ENCODE results near the gene SPTBN5.

SPTBN5 gene

GRCh38 chr15:41883484-41883825 lies 10.4 kb downstream of the SPTBN5 start:
- DNase-seq (ENCODE audit: low read depth in 3 of 3), result no peak

- no peak for DNase-seq (ENCODE audit: low read depth in 3 of 3)
Measured at GRCh38 chr15:41882689-41883483, 11.0 kb downstream of the SPTBN5 start.

GRCh38 chr15:41881920-41882688 lies 11.7 kb downstream of the SPTBN5 start:
- no peak for DNase-seq (ENCODE audit: low read depth in 3 of 3)

GRCh38 chr15:41881550-41881919 lies 12.3 kb downstream of the SPTBN5 start:
- no peak for DNase-seq (ENCODE audit: low read depth in 3 of 3)

- DNase-seq (ENCODE audit: low read depth in 3 of 3), result no peak
Measured at GRCh38 chr15:41881086-41881485, 12.8 kb downstream of the SPTBN5 start.

GRCh38 chr15:41880156-41880877 lies 13.5 kb downstream of the SPTBN5 start:
- DNase-seq (ENCODE audit: low read depth in 3 of 3), result no peak

GRCh38 chr15:41879321-41879845 lies 14.5 kb downstream of the SPTBN5 start:
- no peak for DNase-seq (ENCODE audit: low read depth in 3 of 3)

- no peak for DNase-seq (ENCODE audit: low read depth in 3 of 3)
Measured at GRCh38 chr15:41878355-41878699, 15.5 kb downstream of the SPTBN5 start.

- no peak for DNase-seq (ENCODE audit: low read depth in 3 of 3)
Measured at GRCh38 chr15:41877631-41878354, 16.1 kb downstream of the SPTBN5 start.

- no peak for DNase-seq (ENCODE audit: low read depth in 3 of 3)
Measured at GRCh38 chr15:41876689-41877088, 17.2 kb downstream of the SPTBN5 start.

GRCh38 chr15:41876007-41876406 lies 17.8 kb downstream of the SPTBN5 start:
- no peak for DNase-seq (ENCODE audit: low read depth in 3 of 3)

- DNase-seq (ENCODE audit: low read depth in 3 of 3), result no peak
Measured at GRCh38 chr15:41874736-41875135, 19.1 kb downstream of the SPTBN5 start.

GRCh38 chr15:41873711-41874110 lies 20.1 kb downstream of the SPTBN5 start:
- DNase-seq (ENCODE audit: low read depth in 3 of 3), result no peak

GRCh38 chr15:41872166-41872747 lies 21.6 kb downstream of the SPTBN5 start:
- DNase-seq (ENCODE audit: low read depth in 3 of 3), result no peak

- no peak for DNase-seq (ENCODE audit: low read depth in 3 of 3)
Measured at GRCh38 chr15:41871175-41871905, 22.5 kb downstream of the SPTBN5 start.

- DNase-seq (ENCODE audit: low read depth in 3 of 3), result peak; percentile 23 to 69 (median 63)
Measured at GRCh38 chr15:41870689-41871081, 23.2 kb downstream of the SPTBN5 start.

- DNase-seq (ENCODE audit: low read depth in 3 of 3), result no peak
Measured at GRCh38 chr15:41869770-41870688, 23.8 kb downstream of the SPTBN5 start.

GRCh38 chr15:41868321-41868720 lies 25.5 kb downstream of the SPTBN5 start:
- DNase-seq (ENCODE audit: low read depth in 3 of 3), result no peak

GRCh38 chr15:41866872-41867579 lies 26.8 kb downstream of the SPTBN5 start:
- DNase-seq (ENCODE audit: low read depth in 3 of 3), result no peak

Data from stimulated activated CD4-positive, alpha-beta T cell treated with anti-CD3 and anti-CD28 coated beads, TNF-alpha, amount 100 ng/mL, for 48 hours (primary cell).